Astrocyte (in vitro differentiated cells and primary cell): ENCODE data around the gene PCNT. TPM values are rescaled to one million over a fixed set of nuclear protein-coding genes. Genes with fewer than 3 reads are reported as not detected.
"Not testable (repeated sequence)": the region's sequence is repeated elsewhere in the genome, so short reads cannot be mapped to it uniquely, and the experiment has no call there.

Source experiments
- DNase-seq: peaks from one replicate; pipeline ENCODE4 v3.0.0-alpha.2; 2010; ENCODE audit warnings: low read depth
- FAIRE-seq: peaks from 2 replicates; lab custom pipeline; 2011; peaks lifted over from hg19 to GRCh38; lab: Jason Lieb, UNC
- H2AFZ ChIP-seq: 2 replicates; pipeline ENCODE4 v1.6.0; 2012; ENCODE audit warnings: low read depth, low read length, inconsistent platforms
- H3K27ac ChIP-seq: 2 replicates; pipeline ENCODE4 v1.5.1; 2011; ENCODE audit warnings: low read depth, low read length, inconsistent platforms
- H3K27me3 ChIP-seq: 2 replicates; pipeline ENCODE4 v1.6.0; 2011; ENCODE audit warnings: low read length, inconsistent platforms; ENCODE audit not compliant: insufficient read depth
- H3K36me3 ChIP-seq: 2 replicates; pipeline ENCODE4 v1.5.1; 2011; ENCODE audit warnings: low read length, inconsistent platforms; ENCODE audit not compliant: insufficient read depth
- H3K4me1 ChIP-seq: 2 replicates; pipeline ENCODE4 v1.5.1; 2011; ENCODE audit warnings: low read length, inconsistent platforms; ENCODE audit not compliant: insufficient read depth
- H3K4me2 ChIP-seq: 2 replicates; pipeline ENCODE4 v1.6.0; 2012; ENCODE audit warnings: low read length, inconsistent platforms
- H3K4me3 ChIP-seq: 2 replicates; pipeline ENCODE4 v1.5.1; 2011; ENCODE audit warnings: low read depth, mild to moderate bottlenecking, low read length, inconsistent platforms; ENCODE audit not compliant: insufficient read depth
- H3K79me2 ChIP-seq: 2 replicates; pipeline ENCODE4 v1.6.0; 2012; ENCODE audit warnings: mild to moderate bottlenecking, low read length, inconsistent platforms; ENCODE audit not compliant: insufficient read depth
- H3K9ac ChIP-seq: 2 replicates; pipeline ENCODE4 v1.6.0; 2012; ENCODE audit warnings: mild to moderate bottlenecking, low read length, inconsistent platforms
- H3K9me3 ChIP-seq: 2 replicates; pipeline ENCODE4 v1.5.1; 2012; ENCODE audit warnings: low read depth, mild to moderate bottlenecking, low read length, inconsistent platforms; ENCODE audit not compliant: insufficient read depth
- H4K20me1 ChIP-seq: 2 replicates; pipeline ENCODE4 v1.6.0; 2012; ENCODE audit warnings: low read length, inconsistent platforms; ENCODE audit not compliant: insufficient read depth
- H3K27ac Mint-ChIP-seq: one replicate; pipeline ENCODE4 v1.8.0; 2021; ENCODE audit warnings: mild to moderate bottlenecking, mixed read lengths; ENCODE audit not compliant: unreplicated experiment
- H3K27me3 Mint-ChIP-seq: one replicate; pipeline ENCODE4 v1.8.0; 2021; ENCODE audit warnings: low read depth, mixed read lengths; ENCODE audit not compliant: unreplicated experiment
- H3K36me3 Mint-ChIP-seq: one replicate; pipeline ENCODE4 v1.8.0; 2021; ENCODE audit warnings: low read depth, mixed read lengths; ENCODE audit not compliant: unreplicated experiment
- H3K4me1 Mint-ChIP-seq: one replicate; pipeline ENCODE4 v1.8.0; 2021; ENCODE audit warnings: low read depth, mixed read lengths; ENCODE audit not compliant: unreplicated experiment
- H3K4me3 Mint-ChIP-seq: one replicate; pipeline ENCODE4 v1.8.0; 2021; ENCODE audit warnings: mild to moderate bottlenecking, moderate library complexity, mixed read lengths; ENCODE audit not compliant: unreplicated experiment
- H3K9me3 Mint-ChIP-seq: one replicate; pipeline ENCODE4 v1.8.0; 2021; ENCODE audit warnings: mild to moderate bottlenecking, mixed read lengths; ENCODE audit not compliant: unreplicated experiment
- EZH2 ChIP-seq: IDR thresholded peaks from 2 replicates; pipeline ENCODE4 v1.6.1; 2012; ENCODE audit warnings: mild to moderate bottlenecking, low read length, inconsistent platforms; ENCODE audit not compliant: insufficient read depth
- total RNA-seq: library from RNA; stranded (reverse); gene quantifications from 2 replicates; pipeline ENCODE4 v1.2.1, GENCODE V29; 2021
- TF ChIP-seq, protein P1 (sequence below): IDR thresholded peaks from 2 replicates; pipeline ENCODE4 v1.5.1; 2011; ENCODE audit warnings: low read depth, mild to moderate bottlenecking, inconsistent platforms, low read length, moderate library complexity; ENCODE audit not compliant: insufficient read depth

The PCNT gene
- total RNA-seq, 1 donor from 2014 or later: 19.9 TPM

GRCh38 chr21:46431448-46431847, 107.5 kb downstream of the PCNT start:
- no peak for DNase-seq
- Histone ChIP-seq H2AFZ (no peak overlapping the region), H3K4me2 (no peak overlapping the region), H3K4me3 (no peak overlapping the region), H3K27me3 (no peaks in the 10 kb centered on the region), H3K9me3 (no peaks in the 10 kb centered on the region), H3K27ac (no peak overlapping the region), H3K79me2 (no peaks in the 10 kb centered on the region), H4K20me1 (no peaks in the 10 kb centered on the region), H3K9ac (no peak overlapping the region), H3K36me3 (peaks cover 13% of the 10 kb centered on the region), H3K4me1 (no peaks in the 10 kb centered on the region)
- TF ChIP-seq EZH2: no peak
- TF ChIP-seq, protein P1, sequence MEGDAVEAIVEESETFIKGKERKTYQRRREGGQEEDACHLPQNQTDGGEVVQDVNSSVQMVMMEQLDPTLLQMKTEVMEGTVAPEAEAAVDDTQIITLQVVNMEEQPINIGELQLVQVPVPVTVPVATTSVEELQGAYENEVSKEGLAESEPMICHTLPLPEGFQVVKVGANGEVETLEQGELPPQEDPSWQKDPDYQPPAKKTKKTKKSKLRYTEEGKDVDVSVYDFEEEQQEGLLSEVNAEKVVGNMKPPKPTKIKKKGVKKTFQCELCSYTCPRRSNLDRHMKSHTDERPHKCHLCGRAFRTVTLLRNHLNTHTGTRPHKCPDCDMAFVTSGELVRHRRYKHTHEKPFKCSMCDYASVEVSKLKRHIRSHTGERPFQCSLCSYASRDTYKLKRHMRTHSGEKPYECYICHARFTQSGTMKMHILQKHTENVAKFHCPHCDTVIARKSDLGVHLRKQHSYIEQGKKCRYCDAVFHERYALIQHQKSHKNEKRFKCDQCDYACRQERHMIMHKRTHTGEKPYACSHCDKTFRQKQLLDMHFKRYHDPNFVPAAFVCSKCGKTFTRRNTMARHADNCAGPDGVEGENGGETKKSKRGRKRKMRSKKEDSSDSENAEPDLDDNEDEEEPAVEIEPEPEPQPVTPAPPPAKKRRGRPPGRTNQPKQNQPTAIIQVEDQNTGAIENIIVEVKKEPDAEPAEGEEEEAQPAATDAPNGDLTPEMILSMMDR: no peak
- Mint-ChIP-seq H3K27me3 (no peaks in the 10 kb centered on the region), H3K27ac (no peak overlapping the region), H3K4me3 (no peak overlapping the region), H3K36me3 (peaks cover 22% of the 10 kb centered on the region), H3K9me3 (no peaks in the 10 kb centered on the region), H3K4me1 (no peaks in the 10 kb centered on the region)
- FAIRE-seq: no peak

DNA sequence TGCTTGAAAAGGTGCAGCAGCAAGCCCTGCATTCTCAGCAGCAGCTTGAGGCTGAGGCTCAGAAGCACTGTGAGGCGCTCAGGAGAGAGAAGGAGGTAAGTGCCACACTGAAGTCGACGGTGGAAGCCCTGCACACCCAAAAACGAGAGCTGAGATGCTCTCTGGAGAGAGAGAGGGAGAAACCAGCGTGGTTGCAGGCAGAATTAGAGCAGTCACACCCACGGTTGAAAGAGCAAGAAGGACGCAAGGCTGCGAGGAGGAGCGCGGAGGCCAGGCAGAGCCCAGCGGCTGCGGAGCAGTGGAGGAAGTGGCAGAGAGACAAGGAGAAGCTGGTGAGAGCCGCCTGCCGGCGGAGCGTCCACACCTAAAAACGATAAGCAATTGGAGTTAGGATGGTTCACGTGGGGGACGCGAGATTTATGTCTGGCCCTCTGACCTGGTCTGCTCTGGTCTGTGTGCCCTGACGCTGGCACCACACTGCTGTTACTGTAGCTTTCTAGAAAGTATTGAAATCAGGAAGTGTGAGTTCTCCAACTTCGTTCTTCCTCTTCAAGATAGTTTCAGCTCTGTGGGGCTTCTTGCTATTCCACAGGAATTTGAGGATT, 108.0 kb downstream of the PCNT start:
- Histone ChIP-seq H3K36me3 (peaks cover 13% of the 10 kb centered on the region), H3K9me3 (no peaks in the 10 kb centered on the region), H4K20me1 (no peaks in the 10 kb centered on the region), H3K4me3 (no peak overlapping the region), H3K9ac (no peak overlapping the region), H3K79me2 (no peaks in the 10 kb centered on the region), H3K27me3 (no peaks in the 10 kb centered on the region), H3K27ac (no peak overlapping the region), H3K4me1 (no peaks in the 10 kb centered on the region), H2AFZ (no peak overlapping the region), H3K4me2 (no peak overlapping the region)
- peaks cover 22% of the 10 kb centered on the region for H3K36me3 Mint-ChIP-seq
- TF ChIP-seq, protein P1: no peak
- no peak for TF ChIP-seq EZH2
- FAIRE-seq (no peak), DNase-seq (no peak)
- no peak overlapping the region for H3K4me3 Mint-ChIP-seq
- no peaks in the 10 kb centered on the region for H3K9me3 Mint-ChIP-seq
- H3K4me1 Mint-ChIP-seq: no peaks in the 10 kb centered on the region
- no peaks in the 10 kb centered on the region for H3K27me3 Mint-ChIP-seq
- no peak overlapping the region for H3K27ac Mint-ChIP-seq

- H3K9me3 Mint-ChIP-seq, H3K9ac ChIP-seq, H3K27ac Mint-ChIP-seq, H3K27me3 Mint-ChIP-seq, H4K20me1 ChIP-seq, H3K4me3 Mint-ChIP-seq, H3K4me2 ChIP-seq, H3K27ac ChIP-seq, FAIRE-seq, H2AFZ ChIP-seq, H3K9me3 ChIP-seq, DNase-seq, H3K4me1 Mint-ChIP-seq, H3K4me3 ChIP-seq, H3K27me3 ChIP-seq, H3K4me1 ChIP-seq, H3K79me2 ChIP-seq: not testable (repeated sequence)
- H3K36me3 ChIP-seq: peaks cover 13% of the 10 kb centered on the region
- peaks cover 22% of the 10 kb centered on the region for H3K36me3 Mint-ChIP-seq
Measured at GRCh38 chr21:46433116-46433515, 109.2 kb downstream of the PCNT start.
